Osteocyte (in vitro differentiated cells): Measurements from ENCODE around the gene CEACAM21. TPM values are rescaled to one million over a fixed set of nuclear protein-coding genes. Genes with fewer than 3 reads are reported as not detected.

ENCODE experiments used
- DNase-seq: peaks from one replicate; pipeline ENCODE4 v3.0.0; 2021; ENCODE audit warnings: mixed read lengths; ENCODE audit not compliant: unreplicated experiment; ENCODE audit errors: extremely low spot score
- H3K27ac Mint-ChIP-seq: one replicate; pipeline ENCODE4 v1.8.0; 2021; ENCODE audit warnings: mild to moderate bottlenecking, mixed read lengths; ENCODE audit not compliant: unreplicated experiment
- H3K27me3 Mint-ChIP-seq: one replicate; pipeline ENCODE4 v1.8.0; 2021; ENCODE audit warnings: mixed read lengths; ENCODE audit not compliant: unreplicated experiment
- H3K36me3 Mint-ChIP-seq: one replicate; pipeline ENCODE4 v1.8.0; 2021; ENCODE audit warnings: mixed read lengths; ENCODE audit not compliant: unreplicated experiment
- H3K4me1 Mint-ChIP-seq: one replicate; pipeline ENCODE4 v1.8.0; 2021; ENCODE audit warnings: mixed read lengths; ENCODE audit not compliant: unreplicated experiment
- H3K4me3 Mint-ChIP-seq: one replicate; pipeline ENCODE4 v1.8.0; 2021; ENCODE audit warnings: mild to moderate bottlenecking, moderate library complexity, mixed read lengths; ENCODE audit not compliant: unreplicated experiment
- H3K9me3 Mint-ChIP-seq: one replicate; pipeline ENCODE4 v1.8.0; 2021; ENCODE audit warnings: mixed read lengths; ENCODE audit not compliant: unreplicated experiment
- CTCF ChIP-seq: fragments of 200-600 bp; sonication (generic); IDR thresholded peaks from 2 replicates; pipeline ENCODE4 v1.5.0; 2021; ENCODE audit warnings: antibody characterized with exemption, mild to moderate bottlenecking, moderate library complexity
- total RNA-seq: library from RNA; stranded (reverse); gene quantifications from 2 replicates; pipeline ENCODE4 v1.2.1, GENCODE V29; 2021

Gene CEACAM21
- total RNA-seq, 1 donor from 2014 or later: not detected

DNA sequence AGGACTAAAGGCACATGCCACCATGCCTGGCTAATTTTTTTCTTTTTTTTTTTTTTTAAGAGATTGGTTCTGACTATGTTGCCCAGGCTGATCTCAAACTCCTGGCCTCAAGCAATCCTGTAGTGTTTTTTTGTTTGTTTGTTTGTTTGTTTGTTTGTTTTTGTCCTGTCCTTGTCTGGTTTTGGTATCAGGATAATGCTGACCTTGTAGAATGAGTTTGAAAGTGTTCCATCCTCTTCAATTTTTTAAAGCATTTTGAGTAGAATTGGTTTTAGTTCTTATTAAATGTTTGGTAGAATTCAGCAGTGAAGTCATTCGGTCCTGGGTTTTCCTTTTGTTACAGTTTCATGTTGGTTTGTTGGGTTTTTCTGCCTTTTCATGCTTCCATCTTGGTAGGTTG, 31.7 kb downstream of the CEACAM21 start:
- peaks cover 16% of the 10 kb centered on the region for H3K27me3 Mint-ChIP-seq
- H3K36me3 Mint-ChIP-seq: no peaks in the 10 kb centered on the region
- no peak for TF ChIP-seq CTCF
- no peak for DNase-seq
- H3K9me3 Mint-ChIP-seq: no peaks in the 10 kb centered on the region
- H3K4me1 Mint-ChIP-seq: no peaks in the 10 kb centered on the region
- H3K4me3 Mint-ChIP-seq: no peak overlapping the region
- no peak overlapping the region for H3K27ac Mint-ChIP-seq

GRCh38 chr19:41610789-41611188, 34.8 kb downstream of the CEACAM21 start:
- no peak overlapping the region for H3K27ac Mint-ChIP-seq
- no peak for TF ChIP-seq CTCF
- H3K4me3 Mint-ChIP-seq: no peak overlapping the region
- no peaks in the 10 kb centered on the region for H3K9me3 Mint-ChIP-seq
- no peaks in the 10 kb centered on the region for H3K36me3 Mint-ChIP-seq
- no peaks in the 10 kb centered on the region for H3K4me1 Mint-ChIP-seq
- H3K27me3 Mint-ChIP-seq: peaks cover 12% of the 10 kb centered on the region
- no peak for DNase-seq

- H3K4me3 Mint-ChIP-seq: no peak overlapping the region
- TF ChIP-seq CTCF: no peak
- H3K4me1 Mint-ChIP-seq: no peaks in the 10 kb centered on the region
- H3K36me3 Mint-ChIP-seq: no peaks in the 10 kb centered on the region
- no peak overlapping the region for H3K27ac Mint-ChIP-seq
- H3K9me3 Mint-ChIP-seq: no peaks in the 10 kb centered on the region
- DNase-seq: peak; percentile 63
- H3K27me3 Mint-ChIP-seq: peaks cover 12% of the 10 kb centered on the region
Observed at GRCh38 chr19:41612483-41612882, 36.5 kb downstream of the CEACAM21 start.

DNA sequence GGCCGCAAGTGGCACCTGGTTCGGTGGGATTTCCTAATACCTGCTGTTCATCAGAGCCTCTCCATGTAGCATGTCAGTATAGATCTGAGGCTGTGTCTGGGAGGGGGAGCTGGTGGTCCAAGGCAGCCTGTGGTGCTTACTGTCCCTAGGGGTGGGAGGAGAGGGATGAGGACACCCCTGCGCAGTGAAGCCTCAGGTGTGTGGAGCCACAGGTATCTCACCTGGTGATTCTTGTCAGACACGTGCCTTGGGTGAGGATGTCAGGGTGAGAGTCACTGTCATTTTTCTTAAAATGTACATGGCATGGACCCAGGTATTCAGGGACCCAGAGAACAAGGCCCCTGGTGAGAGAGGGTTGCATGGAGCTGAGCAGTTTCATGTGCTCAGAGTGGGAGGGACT, 39.2 kb downstream of the CEACAM21 start:
- H3K9me3 Mint-ChIP-seq: no peaks in the 10 kb centered on the region
- H3K27ac Mint-ChIP-seq: no peak overlapping the region
- H3K4me3 Mint-ChIP-seq: no peak overlapping the region
- DNase-seq: peak; percentile 44
- TF ChIP-seq CTCF: no peak
- H3K4me1 Mint-ChIP-seq: no peaks in the 10 kb centered on the region
- no peaks in the 10 kb centered on the region for H3K36me3 Mint-ChIP-seq
- H3K27me3 Mint-ChIP-seq: no peaks in the 10 kb centered on the region

DNA sequence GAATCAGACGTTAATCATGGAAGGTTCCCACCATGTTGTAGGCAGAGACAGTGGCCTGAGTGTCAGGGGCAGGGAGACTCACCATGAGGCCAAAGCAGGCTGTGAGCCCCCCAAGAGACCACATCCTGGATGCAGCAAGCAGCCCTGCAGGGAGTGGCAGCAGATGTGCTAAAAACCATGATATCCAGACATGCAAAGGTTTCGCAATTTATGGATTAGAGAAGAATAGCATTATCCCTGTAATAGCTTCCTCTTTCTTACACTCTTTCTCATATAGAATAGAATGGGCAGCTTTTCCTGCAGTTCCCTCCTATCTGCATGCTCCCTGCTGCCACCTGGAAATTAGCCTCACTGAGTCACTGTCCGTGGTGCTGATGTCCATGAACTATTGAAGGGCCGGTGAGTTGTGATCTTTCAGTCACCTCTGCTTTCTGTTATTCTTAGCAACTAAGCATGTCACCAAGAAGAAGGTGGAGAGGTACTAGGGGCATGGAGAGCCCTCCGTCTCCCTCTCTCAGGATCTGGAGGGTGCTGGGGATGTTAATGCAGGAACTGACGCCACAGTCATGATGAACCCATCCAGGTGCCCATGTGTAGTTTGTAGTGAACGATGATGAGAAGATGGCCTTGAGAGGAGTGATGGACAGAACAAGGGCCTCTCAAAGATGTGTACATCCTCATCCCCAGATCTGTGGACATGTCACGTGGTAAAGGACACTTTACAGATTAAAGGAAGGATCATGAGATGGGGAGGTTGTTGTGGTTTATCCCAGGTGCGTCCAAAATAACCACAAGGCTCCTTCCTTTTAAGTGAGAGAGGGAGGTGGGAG, 41.0 kb downstream of the CEACAM21 start:
- no peak overlapping the region for H3K4me3 Mint-ChIP-seq
- DNase-seq: no peak
- H3K36me3 Mint-ChIP-seq: no peaks in the 10 kb centered on the region
- H3K4me1 Mint-ChIP-seq: no peaks in the 10 kb centered on the region
- H3K9me3 Mint-ChIP-seq: no peaks in the 10 kb centered on the region
- TF ChIP-seq CTCF: no peak
- H3K27ac Mint-ChIP-seq: no peak overlapping the region
- H3K27me3 Mint-ChIP-seq: no peaks in the 10 kb centered on the region
